ENCODE measurements around the gene CYRIA. TPM values are rescaled to one million over a fixed set of nuclear protein-coding genes. Genes with fewer than 3 reads are reported as not detected.

CYRIA gene
- total and polyA plus RNA-seq, 2 donors (not counting 3 experiments of a cell fraction or from before 2014, with no cell fraction given) = 9.3 to 38.4 TPM

GRCh38 chr2:16671760-16672159 lies 6.1 kb upstream of the CYRIA start:
- Histone ChIP-seq H3K79me2 (ENCODE audit: control insufficient read depth, insufficient read depth, low read length) (no peaks in the 10 kb centered on the region), H3K9me1 (replicated peaks; ENCODE audit: control insufficient read depth, extremely low read depth, insufficient read depth, low read length) (peaks cover 3% of the 10 kb centered on the region), H3K27ac (ENCODE audit: insufficient read depth, low read depth, low read length) (no peak overlapping the region), H3K9ac (replicated peaks; ENCODE audit: extremely low read depth, insufficient read depth, low read length) (no peak overlapping the region), H3K36me3 (ENCODE audit: control insufficient read depth in 2 of 2, extremely low read depth in 1 of 2, insufficient read depth in 2 of 2, low read length in 2 of 2) (no peaks in the 10 kb centered on the region), H3K4me2 (ENCODE audit: insufficient read depth, low read length) (no peak overlapping the region), H3K9me3 (replicated peaks; ENCODE audit: control insufficient read depth, insufficient read depth, low read length) (no peaks in the 10 kb centered on the region), H3K4me1 (ENCODE audit: control insufficient read depth, extremely low read depth, insufficient read depth, low read length) (peaks cover 2% of the 10 kb centered on the region), H3K4me3 (replicated peaks in 1 of 3; ENCODE audit: insufficient read depth in 1 of 3, low read depth in 1 of 3, low read length in 3 of 3) (no peak overlapping the region), H4K20me1 (replicated peaks; ENCODE audit: control insufficient read depth, extremely low read depth, insufficient read depth, low read length) (no peaks in the 10 kb centered on the region), H3K27me3 (ENCODE audit: control insufficient read depth in 2 of 2, insufficient read depth in 2 of 2, low read length in 2 of 2) (peaks cover 0 to 2% of the 10 kb centered on the region in 2 experiments), H2AFZ (ENCODE audit: low read depth, low read length) (no peak overlapping the region)
- intact Hi-C loops (cut with micrococcal nuclease) (no loop called here), dilution Hi-C loops (cut with MboI; ENCODE audit: extremely low pct_ligation_motif_present, low sequenced_read_pairs) (no loop called here)
- POLR2A ChIA-PET = no interaction called here
- CTCF ChIA-PET = interaction anchor here (1.0 kb wide), 1 partner anchor 50 kb away, joined by 3 read pairs; no protein-coding TSS in a partner anchor
- TF ChIP-seq MYC (IDR thresholded peaks at IDR 0.05; ENCODE audit: low read depth, low read length) (no peak), POLR2A (IDR thresholded peaks at IDR 0.05; ENCODE audit: low read depth, low read length) (no peak), MAX (IDR thresholded peaks at IDR 0.05; ENCODE audit: insufficient read depth, insufficient read length) (no peak), FOS (IDR thresholded peaks at IDR 0.05; ENCODE audit: borderline replicate concordance, insufficient read depth, low read length) (no peak), POLR2AphosphoS5 (IDR thresholded peaks at IDR 0.05; ENCODE audit: insufficient read depth, low read depth, low read length) (no peak), EZH2 (IDR thresholded peaks at IDR 0.05; ENCODE audit: borderline replicate concordance, low read depth, low read length, severe bottlenecking) (no peak), JUN (IDR thresholded peaks at IDR 0.05; ENCODE audit: borderline replicate concordance, insufficient read depth, insufficient read length, low read depth) (no peak), GATA2 (IDR thresholded peaks at IDR 0.05; ENCODE audit: insufficient read depth, insufficient read length, low read depth, low read length) (no peak)
- TF ChIP-seq, protein P1, sequence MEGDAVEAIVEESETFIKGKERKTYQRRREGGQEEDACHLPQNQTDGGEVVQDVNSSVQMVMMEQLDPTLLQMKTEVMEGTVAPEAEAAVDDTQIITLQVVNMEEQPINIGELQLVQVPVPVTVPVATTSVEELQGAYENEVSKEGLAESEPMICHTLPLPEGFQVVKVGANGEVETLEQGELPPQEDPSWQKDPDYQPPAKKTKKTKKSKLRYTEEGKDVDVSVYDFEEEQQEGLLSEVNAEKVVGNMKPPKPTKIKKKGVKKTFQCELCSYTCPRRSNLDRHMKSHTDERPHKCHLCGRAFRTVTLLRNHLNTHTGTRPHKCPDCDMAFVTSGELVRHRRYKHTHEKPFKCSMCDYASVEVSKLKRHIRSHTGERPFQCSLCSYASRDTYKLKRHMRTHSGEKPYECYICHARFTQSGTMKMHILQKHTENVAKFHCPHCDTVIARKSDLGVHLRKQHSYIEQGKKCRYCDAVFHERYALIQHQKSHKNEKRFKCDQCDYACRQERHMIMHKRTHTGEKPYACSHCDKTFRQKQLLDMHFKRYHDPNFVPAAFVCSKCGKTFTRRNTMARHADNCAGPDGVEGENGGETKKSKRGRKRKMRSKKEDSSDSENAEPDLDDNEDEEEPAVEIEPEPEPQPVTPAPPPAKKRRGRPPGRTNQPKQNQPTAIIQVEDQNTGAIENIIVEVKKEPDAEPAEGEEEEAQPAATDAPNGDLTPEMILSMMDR (IDR thresholded peaks at IDR 0.05; ENCODE audit: extremely low read depth in 1 of 2, insufficient read depth in 1 of 2, low read depth in 1 of 2, low read length in 2 of 2) = no peak
- BruUV-seq (replicated peaks) = no TSS peak
- DNase-seq (ENCODE audit: low read depth, low spot score) = peak; percentile 54
- FAIRE-seq = no peak
